KMS-11 (cell line): Measurements from ENCODE around the gene RUNX1.

Source experiments
- H2AFZ ChIP-seq: fragments of 200-600 bp; sonication (generic); 2 replicates; pipeline ENCODE4 v1.6.1; 2016; ENCODE audit warnings: antibody characterized with exemption, mixed run types, low read depth
- H3K27ac ChIP-seq: fragments of 200-600 bp; sonication (generic); 2 replicates; pipeline ENCODE4 v1.6.1; 2016; ENCODE audit warnings: mild to moderate bottlenecking, mixed run types
- H3K27me3 ChIP-seq: fragments of 200-600 bp; sonication (generic); 2 replicates; pipeline ENCODE4 v1.6.1; 2017; ENCODE audit warnings: mild to moderate bottlenecking, low read depth, mixed run types, moderate library complexity; ENCODE audit not compliant: insufficient read depth
- H3K36me3 ChIP-seq: fragments of 200-600 bp; sonication (generic); 2 replicates; pipeline ENCODE4 v1.6.1; 2017; ENCODE audit warnings: mild to moderate bottlenecking, mixed run types; ENCODE audit not compliant: insufficient read depth
- H3K4me1 ChIP-seq: fragments of 200-600 bp; sonication (generic); 2 replicates; pipeline ENCODE4 v1.6.1; 2016; ENCODE audit warnings: mild to moderate bottlenecking, low read depth, mixed run types; ENCODE audit not compliant: poor library complexity, severe bottlenecking
- H3K4me2 ChIP-seq: fragments of 200-600 bp; sonication (generic); 2 replicates; pipeline ENCODE4 v1.7.0; 2016; ENCODE audit warnings: mild to moderate bottlenecking, mixed run types
- H3K4me3 ChIP-seq: fragments of 200-600 bp; sonication (generic); IDR thresholded peaks from 2 replicates; pipeline ENCODE4 v1.6.1; 2017; ENCODE audit warnings: low read depth, low read length, mixed read lengths; ENCODE audit not compliant: insufficient read depth
- H3K79me2 ChIP-seq: fragments of 200-600 bp; sonication (generic); 2 replicates; pipeline ENCODE4 v1.6.1; 2016; ENCODE audit warnings: low read depth, mixed run types; ENCODE audit not compliant: insufficient read depth
- H3K9ac ChIP-seq: fragments of 200-600 bp; sonication (generic); 2 replicates; pipeline ENCODE4 v1.6.1; 2016; ENCODE audit warnings: mild to moderate bottlenecking, mixed run types
- H4K20me1 ChIP-seq: fragments of 200-600 bp; sonication (generic); 2 replicates; pipeline ENCODE4 v1.6.1; 2016; ENCODE audit warnings: mild to moderate bottlenecking, mixed run types; ENCODE audit not compliant: insufficient read depth
- CTCF ChIP-seq: fragments of 200-600 bp; sonication (generic); conservative IDR thresholded peaks from 2 replicates; pipeline ENCODE4 v1.6.1; 2017; ENCODE audit warnings: low read depth, mild to moderate bottlenecking, antibody characterized with exemption, low read length, moderate library complexity, mixed read lengths

Gene RUNX1

GRCh38 chr21:34775793-34776192 lies 273.3 kb downstream of the RUNX1 start:
- Histone ChIP-seq H3K4me2 (no peak overlapping the region), H3K79me2 (no peaks in the 10 kb centered on the region), H3K4me1 (no peaks in the 10 kb centered on the region), H3K4me3 (no peak overlapping the region), H3K27ac (no peak overlapping the region), H4K20me1 (no peaks in the 10 kb centered on the region), H2AFZ (no peak overlapping the region), H3K9ac (no peak overlapping the region), H3K27me3 (no peaks in the 10 kb centered on the region), H3K36me3 (no peaks in the 10 kb centered on the region)
- no peak for TF ChIP-seq CTCF

GRCh38 chr21:34774750-34775149 lies 274.4 kb downstream of the RUNX1 start:
- no peak for TF ChIP-seq CTCF
- no peak overlapping the region for H3K4me2 ChIP-seq
- no peak overlapping the region for H3K27ac ChIP-seq
- no peaks in the 10 kb centered on the region for H4K20me1 ChIP-seq
- no peaks in the 10 kb centered on the region for H3K4me1 ChIP-seq
- no peak overlapping the region for H3K9ac ChIP-seq
- H2AFZ ChIP-seq: no peak overlapping the region
- H3K36me3 ChIP-seq: no peaks in the 10 kb centered on the region
- no peaks in the 10 kb centered on the region for H3K79me2 ChIP-seq
- no peak overlapping the region for H3K4me3 ChIP-seq
- H3K27me3 ChIP-seq: no peaks in the 10 kb centered on the region

- Histone ChIP-seq H3K27me3 (no peaks in the 10 kb centered on the region), H3K4me2 (no peak overlapping the region)
- no peak for TF ChIP-seq CTCF
These were observed 277.5 kb downstream of the RUNX1 start for GRCh38 chr21:34771512-34772028.

GRCh38 chr21:34770576-34770975 lies 278.5 kb downstream of the RUNX1 start:
- Histone ChIP-seq H2AFZ (no peak overlapping the region), H3K4me2 (no peak overlapping the region), H3K27me3 (no peaks in the 10 kb centered on the region), H3K4me1 (no peaks in the 10 kb centered on the region), H3K4me3 (no peak overlapping the region), H4K20me1 (no peaks in the 10 kb centered on the region), H3K9ac (no peak overlapping the region), H3K36me3 (no peaks in the 10 kb centered on the region), H3K27ac (no peak overlapping the region), H3K79me2 (no peaks in the 10 kb centered on the region)
- no peak for TF ChIP-seq CTCF

More at GRCh38 chr21:34771512-34772028, 277.5 kb downstream of the RUNX1 start:
- Histone ChIP-seq H3K9ac (no peak overlapping the region), H3K4me1 (no peaks in the 10 kb centered on the region), H3K79me2 (no peaks in the 10 kb centered on the region), H3K27ac (no peak overlapping the region), H2AFZ (no peak overlapping the region), H3K4me3 (no peak overlapping the region), H3K36me3 (no peaks in the 10 kb centered on the region), H4K20me1 (no peaks in the 10 kb centered on the region)
